ENCODE measurements around the gene GAS2L1.

GAS2L1 gene

DNA sequence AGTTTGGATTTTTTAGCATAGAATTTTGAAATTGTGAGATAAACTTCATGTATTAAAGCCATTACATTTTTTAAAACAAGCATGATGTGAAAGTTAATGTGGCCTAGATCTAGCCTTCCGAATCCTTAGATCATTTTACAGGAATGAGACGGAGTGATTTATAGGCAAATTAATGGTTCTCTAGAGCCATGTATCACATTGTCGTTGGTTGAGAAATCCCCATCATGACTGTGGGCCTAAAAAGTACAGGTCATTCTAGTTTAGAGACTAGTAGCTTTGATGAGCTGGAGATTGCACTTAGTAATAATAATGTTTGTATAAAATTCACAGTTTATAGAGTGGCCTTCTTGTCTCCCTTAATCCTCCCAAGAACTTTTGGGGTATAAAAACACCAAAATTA is 31.3 kb upstream of the GAS2L1 start:
- in situ Hi-C loops (cut with HindIII; ENCODE audit: low sequenced_read_pairs), result no loop called here

DNA sequence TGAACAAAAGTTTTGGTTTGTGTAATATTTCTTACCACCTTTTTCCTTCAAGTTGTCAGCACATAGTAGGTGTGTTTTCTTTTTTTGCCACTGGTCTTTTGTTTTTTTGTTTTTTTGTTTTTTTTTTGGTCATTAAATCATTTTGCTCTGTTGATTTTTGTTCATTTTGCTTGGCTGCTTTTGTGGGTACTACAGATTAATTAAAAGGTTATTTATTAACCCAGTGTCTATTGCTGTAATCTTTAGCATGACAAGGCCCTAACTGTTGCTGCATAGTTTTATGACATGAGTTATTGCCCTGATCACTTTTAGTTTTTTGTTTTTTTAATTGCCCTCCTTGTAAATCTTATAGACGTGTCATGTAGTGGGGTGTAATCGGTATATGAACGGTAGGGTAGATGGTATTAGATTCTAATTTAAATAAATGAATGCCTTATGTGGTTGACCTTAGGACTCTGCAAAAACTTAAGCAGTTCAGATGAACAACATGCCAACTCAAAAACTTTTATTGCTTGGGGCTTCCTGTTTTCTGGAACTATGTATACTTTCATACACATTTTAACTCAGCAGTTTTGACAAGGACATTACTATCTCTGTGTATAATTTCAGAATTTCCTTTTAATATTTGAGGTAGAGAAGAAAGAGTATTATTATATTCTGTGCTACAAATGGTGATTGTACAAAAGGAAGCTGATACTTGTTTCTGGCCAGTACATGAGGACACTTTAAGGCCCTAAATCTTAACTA is 30.5 kb upstream of the GAS2L1 start:
- in situ Hi-C loops (cut with HindIII; ENCODE audit: low sequenced_read_pairs), result no loop called here

DNA sequence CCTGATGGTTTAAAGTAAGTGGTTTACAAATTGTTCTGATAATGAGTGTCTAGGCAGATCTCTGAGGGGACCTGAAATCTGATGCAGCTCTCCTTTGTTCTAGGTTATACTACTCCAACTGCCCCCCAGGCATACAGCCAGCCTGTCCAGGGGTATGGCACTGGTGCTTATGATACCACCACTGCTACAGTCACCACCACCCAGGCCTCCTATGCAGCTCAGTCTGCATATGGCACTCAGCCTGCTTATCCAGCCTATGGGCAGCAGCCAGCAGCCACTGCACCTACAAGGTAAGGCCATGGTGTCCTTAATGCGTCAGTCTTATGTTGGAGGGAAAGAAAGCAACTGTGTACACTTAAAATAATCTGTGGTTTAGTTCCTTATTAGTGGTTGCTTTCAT is 28.5 kb upstream of the GAS2L1 start:
- in situ Hi-C loops (cut with HindIII; ENCODE audit: low sequenced_read_pairs), result no loop called here

DNA sequence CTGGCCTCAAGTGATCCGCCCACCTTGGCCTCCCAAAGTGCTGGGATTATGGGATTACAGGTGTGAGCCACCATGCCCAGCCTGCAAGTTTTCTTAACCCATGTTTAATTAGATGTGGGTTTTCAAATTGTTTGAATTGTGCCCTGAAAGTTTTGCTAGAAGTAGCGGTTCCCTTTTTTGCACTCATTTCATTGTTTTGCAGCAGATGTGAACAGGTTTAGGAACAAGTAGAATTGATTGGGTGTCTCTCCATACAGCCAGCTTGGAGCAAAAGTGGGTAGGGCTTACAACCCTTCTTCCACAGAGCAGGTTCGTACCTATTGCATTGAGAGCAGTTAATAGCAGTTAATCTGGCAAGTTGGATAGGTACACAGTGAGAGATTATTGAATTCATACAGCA is 22.3 kb upstream of the GAS2L1 start:
- in situ Hi-C loops (cut with HindIII; ENCODE audit: low sequenced_read_pairs), result no loop called here

DNA sequence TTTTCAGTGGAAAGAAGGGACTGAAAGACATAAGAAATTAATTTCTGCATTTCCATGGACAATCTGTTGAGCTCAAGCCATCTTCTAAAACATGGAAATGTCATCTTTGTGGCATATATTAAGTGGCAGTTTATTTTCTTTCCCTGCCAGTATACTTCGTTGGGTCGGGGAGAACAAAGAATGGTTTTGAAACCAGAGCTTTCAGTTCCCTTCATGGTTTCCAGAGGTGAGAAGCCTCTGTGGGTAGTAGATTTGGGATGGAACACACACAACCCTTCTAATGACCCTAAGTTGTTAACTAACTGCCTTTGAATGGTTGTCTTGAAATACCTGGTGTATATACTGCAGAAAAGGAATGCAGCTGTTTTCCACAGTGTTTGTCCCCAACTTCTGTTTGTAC is 17.6 kb upstream of the GAS2L1 start:
- in situ Hi-C loops (cut with HindIII; ENCODE audit: low sequenced_read_pairs), result no loop called here

DNA sequence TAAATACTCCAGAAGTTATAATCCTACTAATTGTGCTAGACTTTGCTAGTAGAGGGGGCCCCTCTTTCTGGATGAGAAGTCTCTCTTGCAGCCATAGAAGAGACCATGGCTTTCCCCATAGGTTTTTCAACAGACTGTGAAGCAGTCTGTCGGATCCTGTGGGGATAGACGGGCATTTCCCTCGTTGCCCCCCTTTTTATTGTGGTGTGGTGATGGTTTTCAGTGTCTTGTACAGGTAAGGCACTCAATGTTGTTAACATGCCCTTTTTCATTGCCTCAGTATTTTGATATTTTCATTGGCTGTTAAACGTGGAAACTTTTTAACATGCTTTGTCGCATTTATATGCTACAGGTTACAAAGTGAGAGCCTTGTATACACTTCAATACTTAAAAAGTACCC is 16.4 kb upstream of the GAS2L1 start:
- in situ Hi-C loops (cut with HindIII; ENCODE audit: low sequenced_read_pairs), result no loop called here

DNA sequence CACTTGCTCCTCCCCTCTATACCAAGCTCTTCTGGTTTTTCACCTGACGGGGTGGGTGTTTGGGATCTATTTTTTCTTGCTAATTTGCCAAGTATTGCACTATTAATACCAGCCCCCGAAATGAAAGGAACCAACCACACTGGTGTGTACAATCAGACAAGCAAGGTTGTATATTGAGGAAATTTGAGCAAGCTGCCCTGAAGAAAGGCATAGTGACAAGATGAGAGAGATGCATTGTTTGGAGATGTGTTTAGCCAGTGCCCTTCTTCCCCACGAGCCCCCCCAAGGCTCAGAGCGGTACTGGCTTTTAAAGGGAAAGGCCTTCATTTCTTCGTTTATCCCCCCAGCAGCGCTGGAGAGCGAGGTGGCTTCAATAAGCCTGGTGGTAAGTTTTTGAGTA is 15.2 kb upstream of the GAS2L1 start:
- in situ Hi-C loops (cut with HindIII; ENCODE audit: low sequenced_read_pairs), result no loop called here

DNA sequence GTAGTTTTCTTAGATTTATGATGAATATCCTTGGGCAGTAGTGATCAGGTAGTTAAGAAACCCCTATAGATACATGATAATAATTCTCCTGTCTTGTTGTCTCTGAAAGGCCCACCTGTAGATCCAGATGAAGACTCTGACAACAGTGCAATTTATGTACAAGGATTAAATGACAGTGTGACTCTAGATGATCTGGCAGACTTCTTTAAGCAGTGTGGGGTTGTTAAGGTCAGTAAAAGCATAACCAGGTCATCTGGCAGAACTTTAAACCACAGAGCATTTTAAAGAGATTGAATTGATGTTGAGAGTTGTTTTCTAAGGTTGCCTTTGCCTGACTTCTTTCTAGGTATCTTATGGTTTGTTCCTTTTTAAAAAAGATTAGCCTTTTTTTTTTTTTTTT is 14.1 kb upstream of the GAS2L1 start:
- in situ Hi-C loops (cut with HindIII; ENCODE audit: low sequenced_read_pairs), result no loop called here

DNA sequence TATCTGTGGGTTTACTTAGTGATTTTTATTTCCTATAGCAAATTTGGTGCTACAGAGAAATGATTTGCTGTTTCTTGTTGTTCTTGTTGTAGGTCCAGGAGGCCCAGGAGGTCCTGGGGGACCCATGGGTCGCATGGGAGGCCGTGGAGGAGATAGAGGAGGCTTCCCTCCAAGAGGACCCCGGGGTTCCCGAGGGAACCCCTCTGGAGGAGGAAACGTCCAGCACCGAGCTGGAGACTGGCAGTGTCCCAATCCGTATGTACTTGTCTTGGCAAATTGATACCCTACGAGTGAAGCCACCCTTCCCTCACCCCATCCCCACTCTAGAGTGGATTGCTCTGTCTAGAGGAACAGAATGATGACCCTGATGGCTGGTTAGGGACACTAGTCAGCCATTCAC is 7.8 kb upstream of the GAS2L1 start:
- in situ Hi-C loops (cut with HindIII; ENCODE audit: low sequenced_read_pairs), result no loop called here

DNA sequence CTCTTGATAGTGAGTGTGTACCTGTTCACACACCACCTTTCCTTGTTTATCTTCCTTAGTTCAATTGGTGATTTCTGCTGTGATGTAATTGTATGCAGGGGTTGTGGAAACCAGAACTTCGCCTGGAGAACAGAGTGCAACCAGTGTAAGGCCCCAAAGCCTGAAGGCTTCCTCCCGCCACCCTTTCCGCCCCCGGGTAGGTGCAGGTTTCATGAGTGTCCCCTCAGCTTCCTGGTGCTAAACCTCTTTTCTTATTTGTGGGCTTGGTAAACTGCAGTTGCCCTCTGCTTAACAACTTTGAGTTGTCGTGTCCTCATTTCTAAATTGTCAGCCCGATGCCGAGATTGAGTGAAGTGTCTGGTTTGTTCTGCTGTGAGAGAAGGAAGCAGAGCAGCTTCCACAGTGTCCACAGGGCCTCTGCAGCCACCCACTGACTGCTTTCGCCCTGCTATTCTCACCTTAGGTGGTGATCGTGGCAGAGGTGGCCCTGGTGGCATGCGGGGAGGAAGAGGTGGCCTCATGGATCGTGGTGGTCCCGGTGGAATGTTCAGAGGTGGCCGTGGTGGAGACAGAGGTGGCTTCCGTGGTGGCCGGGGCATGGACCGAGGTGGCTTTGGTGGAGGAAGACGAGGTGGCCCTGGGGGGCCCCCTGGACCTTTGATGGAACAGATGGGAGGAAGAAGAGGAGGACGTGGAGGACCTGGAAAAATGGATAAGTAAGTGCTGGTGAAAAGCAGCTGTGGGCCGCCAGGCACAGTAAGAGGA is 7.1 kb upstream of the GAS2L1 start:
- in situ Hi-C loops (cut with HindIII; ENCODE audit: low sequenced_read_pairs), result no loop called here

DNA sequence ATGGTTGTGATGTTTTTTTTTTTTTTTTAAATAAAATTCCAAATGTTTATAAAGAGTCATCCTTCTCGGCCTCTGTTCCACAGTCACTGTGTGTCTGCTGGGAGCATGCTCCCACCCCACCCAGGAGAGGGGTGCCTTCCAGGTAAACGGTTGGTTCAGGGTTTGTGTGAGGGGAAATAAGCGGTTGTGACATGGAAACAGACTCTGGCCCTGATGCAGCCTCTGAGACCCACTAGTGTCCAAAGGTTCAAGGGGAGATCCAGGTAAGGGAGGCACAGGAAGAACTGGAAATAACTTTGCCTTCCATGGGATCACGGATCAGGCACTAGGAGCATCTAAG is 6.0 kb upstream of the GAS2L1 start:
- in situ Hi-C loops (cut with HindIII; ENCODE audit: low sequenced_read_pairs), result no loop called here

DNA sequence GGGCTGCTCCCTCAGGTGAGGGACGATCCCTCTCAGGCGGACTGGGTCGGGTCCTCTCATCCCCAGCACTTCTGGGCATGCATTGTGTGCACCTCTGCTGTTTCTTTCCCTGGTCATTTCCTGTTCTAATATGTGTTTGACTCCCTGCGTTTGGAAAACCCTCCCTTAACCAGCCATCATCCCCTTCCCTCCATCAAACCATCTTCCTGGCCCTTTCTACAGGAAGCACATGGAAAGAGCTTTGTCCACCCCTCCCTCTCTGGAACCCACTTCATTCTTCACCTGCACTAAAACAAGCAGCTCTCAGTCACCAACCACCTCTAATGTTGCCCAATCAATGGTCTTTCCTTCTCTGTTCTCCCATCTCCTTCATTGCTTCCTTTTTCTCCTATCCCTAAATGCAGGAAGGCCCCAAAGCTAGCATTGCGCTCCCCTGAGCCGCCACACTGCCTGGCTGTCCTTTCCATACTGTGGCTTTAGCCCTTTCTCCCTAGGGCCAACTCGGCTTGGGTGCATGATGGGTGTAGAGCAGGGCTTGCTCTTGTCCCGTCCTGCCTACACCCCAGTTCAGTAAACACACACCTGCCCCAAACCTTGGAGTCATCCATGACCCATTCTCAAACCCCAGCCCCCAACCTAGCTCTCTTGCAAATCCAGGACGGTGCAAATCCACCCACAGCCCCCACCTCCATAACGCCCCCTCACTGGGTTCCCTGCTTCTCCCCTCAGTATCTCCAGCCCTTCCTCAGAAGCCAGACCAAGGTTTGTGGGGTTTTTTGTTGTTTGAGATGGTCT is 5.4 kb upstream of the GAS2L1 start:
- in situ Hi-C loops (cut with HindIII; ENCODE audit: low sequenced_read_pairs), result no loop called here

DNA sequence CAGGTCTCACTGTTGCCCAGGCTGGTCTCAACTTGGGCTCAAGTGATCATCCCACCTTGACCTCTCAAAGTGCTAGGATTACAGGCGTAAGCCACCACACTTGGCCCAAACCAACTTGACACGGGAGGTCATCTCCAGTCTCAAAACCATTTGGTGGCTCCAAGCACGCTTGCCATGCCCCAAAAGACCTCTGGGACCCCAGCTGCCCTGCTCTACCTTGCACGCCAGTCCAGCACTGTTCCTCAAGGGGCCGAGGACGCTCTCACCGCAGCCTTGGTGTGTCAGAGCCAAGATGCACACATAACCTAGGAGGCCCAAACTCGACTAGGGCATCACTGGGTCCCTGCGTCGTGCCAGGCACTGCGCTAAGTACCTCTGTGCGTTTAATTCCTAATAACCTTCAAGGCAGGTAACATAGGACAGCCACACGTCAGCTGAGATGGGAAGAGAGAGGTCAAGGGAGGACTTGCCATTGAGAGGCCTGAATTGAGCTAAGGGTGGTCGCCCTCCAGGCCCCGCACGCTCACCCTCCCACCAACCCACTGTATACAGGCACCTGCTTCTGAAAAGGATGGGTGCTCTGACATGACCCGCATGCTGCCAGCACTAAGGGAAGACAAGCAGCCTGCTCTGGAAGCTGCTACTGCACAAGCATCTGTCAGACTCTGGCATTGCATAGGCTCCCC is 4.6 kb upstream of the GAS2L1 start:
- in situ Hi-C loops (cut with HindIII; ENCODE audit: low sequenced_read_pairs), result no loop called here

DNA sequence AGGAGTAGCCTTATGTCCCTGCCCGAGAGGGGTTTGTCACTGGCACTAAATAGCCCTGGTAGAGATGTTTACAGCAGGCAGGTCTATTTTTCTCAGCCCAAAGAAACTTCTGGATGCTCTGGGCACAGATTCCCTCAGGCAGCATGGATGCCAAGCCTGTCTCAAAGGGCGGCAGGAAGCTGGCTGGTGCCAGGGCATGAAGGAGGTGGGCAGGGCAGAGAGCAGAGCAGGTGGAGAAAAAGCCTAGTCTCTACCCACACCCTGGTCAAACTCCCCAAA is 4.1 kb upstream of the GAS2L1 start:
- in situ Hi-C loops (cut with HindIII; ENCODE audit: low sequenced_read_pairs), result no loop called here

DNA sequence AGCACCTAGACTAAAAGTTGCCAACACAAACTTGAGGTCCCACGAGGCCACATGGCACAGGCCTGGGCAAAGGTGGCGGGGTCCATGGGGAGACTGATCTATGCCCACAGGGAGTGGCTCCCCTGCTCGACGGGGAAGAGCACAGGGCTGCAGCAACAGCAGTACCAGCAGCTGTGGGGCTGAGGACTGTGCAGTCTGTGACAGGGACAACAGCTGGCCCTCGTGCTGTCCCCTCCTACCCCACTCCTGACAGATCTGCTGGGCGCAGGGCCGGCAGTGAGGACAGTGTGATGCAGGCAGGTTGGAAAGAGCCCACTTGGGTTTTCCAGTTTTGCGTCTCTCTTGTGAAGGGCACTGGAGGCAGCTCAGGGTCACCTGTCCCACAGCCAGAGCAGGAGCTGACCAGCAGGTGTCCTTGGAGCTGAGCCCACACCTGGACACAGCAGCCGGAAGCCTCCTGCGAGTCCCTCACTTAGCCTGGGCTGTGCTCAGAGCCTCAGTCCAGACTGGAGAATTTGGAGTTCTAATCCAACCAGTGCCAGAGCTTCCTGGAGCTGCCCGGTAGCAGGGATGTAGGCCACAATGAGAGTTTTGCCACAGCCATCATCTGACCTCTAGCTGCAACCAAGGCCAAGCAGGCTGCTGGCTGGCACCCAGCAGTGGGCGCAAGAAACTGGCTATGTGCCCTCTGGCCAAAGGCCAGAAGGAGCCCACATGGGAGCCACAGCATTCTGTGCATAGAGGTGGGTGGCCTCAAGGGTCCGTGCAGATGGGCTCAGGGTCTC is 3.6 kb upstream of the GAS2L1 start:
- in situ Hi-C loops (cut with HindIII; ENCODE audit: low sequenced_read_pairs), result no loop called here

DNA sequence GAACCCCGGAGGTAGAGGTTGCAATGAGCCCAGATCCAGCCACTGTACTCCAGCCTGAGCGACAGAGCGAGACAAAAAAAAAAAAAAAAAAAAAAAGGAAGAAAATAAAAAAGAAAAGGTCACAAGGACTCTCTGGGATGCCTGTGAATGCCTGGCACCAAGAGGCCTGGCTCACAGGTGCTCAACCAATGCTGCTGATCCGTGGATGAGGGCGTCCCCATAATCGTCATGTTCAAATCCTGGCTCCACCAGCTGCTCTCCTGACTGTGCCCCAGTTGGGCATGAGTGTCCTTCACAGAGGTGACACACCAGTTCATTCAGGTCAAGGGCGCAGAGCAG is 645 bp upstream of the GAS2L1 start:
- in situ Hi-C loops (cut with HindIII; ENCODE audit: low sequenced_read_pairs), result no loop called here

DNA sequence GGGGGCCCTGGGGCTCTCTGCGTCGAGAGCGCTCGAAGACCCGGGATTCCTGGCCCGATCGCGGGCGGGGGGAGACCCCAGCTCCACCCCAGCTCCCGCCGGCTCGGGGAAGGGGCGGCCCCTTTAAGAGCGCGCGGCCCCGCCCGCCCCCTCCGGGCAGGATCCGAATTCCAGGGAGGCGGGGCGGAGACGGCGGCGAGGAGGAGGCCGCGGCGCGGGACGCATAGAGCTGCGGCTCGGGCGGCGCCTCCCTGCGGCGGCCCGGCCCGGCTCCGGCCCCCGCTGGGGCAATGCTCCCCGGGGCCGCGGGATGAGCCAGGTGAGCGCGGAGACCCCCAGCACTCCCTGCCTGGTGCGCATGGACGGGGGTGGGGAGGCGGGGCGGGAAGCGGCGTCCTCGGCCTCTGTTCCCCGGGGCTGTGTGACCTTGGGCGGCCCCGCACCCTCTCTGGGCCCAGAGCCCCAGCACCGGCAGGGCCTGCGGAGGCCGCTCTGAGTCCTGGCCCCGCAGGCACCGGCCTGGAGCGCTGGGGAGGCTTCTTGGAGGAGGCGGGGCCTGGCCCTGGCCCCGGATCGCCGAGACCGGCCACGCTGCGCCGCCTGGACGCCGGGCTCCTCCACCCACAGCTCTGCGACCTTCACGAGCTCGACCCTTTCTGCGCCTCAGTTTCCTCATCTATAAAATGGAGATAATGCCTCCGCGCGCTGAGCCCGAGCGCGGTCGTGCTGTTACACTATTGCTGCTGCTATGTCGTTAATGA is 565 bp downstream of the GAS2L1 start:
- in situ Hi-C loops (cut with HindIII; ENCODE audit: low sequenced_read_pairs), result no loop called here

DNA sequence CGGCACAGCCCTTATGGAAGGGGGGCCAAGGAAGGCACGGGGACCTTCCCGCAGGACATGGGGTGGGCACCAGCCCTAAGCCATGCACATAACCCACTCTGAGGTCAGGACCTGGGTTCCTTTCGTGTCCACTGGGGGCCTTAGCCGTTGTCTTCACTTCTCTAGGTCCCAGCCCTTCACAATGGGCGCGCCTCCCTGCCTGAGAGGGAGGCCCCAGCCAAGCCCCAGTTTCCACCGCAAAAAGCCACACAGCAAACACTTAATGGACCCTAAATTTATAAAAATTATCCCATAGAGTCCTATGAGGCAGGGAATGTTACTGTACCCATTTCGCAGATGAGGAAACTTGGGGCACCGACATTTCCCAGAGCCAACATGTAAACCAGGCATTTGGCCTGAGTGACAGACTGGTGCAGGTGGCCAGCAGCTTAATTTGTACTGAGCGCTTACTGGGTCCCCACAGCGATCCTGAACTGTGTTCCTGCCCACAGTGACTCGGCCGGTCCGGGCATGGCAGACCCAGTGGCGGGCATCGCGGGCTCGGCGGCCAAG is 1.2 kb downstream of the GAS2L1 start:
- in situ Hi-C loops (cut with HindIII; ENCODE audit: low sequenced_read_pairs), result no loop called here

DNA sequence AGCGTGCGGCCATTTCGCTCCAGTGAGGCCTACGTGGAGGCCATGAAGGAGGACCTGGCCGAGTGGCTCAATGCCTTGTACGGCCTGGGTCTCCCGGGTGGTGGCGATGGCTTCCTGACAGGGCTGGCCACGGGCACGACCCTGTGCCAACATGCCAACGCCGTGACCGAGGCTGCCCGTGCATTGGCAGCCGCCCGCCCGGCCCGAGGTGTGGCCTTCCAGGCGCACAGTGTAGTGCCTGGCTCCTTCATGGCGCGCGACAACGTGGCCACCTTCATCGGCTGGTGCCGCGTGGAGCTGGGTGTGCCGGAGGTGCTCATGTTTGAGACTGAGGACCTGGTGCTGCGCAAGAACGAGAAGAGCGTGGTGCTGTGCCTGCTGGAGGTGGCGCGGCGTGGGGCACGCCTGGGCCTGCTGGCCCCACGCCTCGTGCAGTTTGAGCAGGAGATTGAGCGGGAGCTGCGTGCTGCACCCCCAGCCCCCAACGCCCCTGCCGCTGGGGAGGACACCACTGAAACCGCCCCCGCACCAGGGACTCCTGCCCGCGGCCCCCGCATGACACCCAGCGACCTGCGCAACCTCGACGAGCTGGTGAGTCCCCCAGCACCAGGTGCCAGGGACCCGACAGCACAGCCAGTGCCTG is 1.8 kb downstream of the GAS2L1 start:
- in situ Hi-C loops (cut with HindIII; ENCODE audit: low sequenced_read_pairs), result no loop called here
